Endothelial cell of umbilical vein (primary cell): Measurements from ENCODE around the gene SIPA1L3. TPM values are rescaled to one million over a fixed set of nuclear protein-coding genes. Genes with fewer than 3 reads are reported as not detected.

Experiments
- BruUV-seq: library from RNA; stranded (reverse); fragments of 400-500 nt; replicated peaks from 2 replicates; lab custom pipeline; 2021; lab: Mats Ljungman, UMichigan
- CTCF ChIA-PET: fragments of 300-600, 350-600 bp; sonication (Branson Sonifier 250); formaldehyde crosslinking; loops from one replicate; lab custom pipeline; 2021; ENCODE audit warnings: antibody characterized with exemption, inconsistent platforms; lab: Charles Lee
- POLR2A ChIA-PET: fragments of 300-600, 350-600 bp; sonication (Branson Sonifier 250); formaldehyde crosslinking; loops from one replicate; lab custom pipeline; 2021; ENCODE audit warnings: antibody characterized with exemption, inconsistent platforms; lab: Charles Lee
- DNase-seq: peaks from one replicate; pipeline ENCODE4 v3.0.0-alpha.2; 2011; ENCODE audit warnings: low read depth, low spot score
- FAIRE-seq: peaks from 2 replicates; lab custom pipeline; 2011; peaks lifted over from hg19 to GRCh38; lab: Jason Lieb, UNC
- H2AFZ ChIP-seq: 2 replicates; pipeline ENCODE4 v1.6.0; 2012; ENCODE audit warnings: low read depth, low read length, control low read depth, inconsistent platforms
- H3K27ac ChIP-seq: 2 replicates; pipeline ENCODE4 v1.5.1; 2011; ENCODE audit warnings: low read depth, mild to moderate bottlenecking, control low read depth, low read length, moderate library complexity; ENCODE audit not compliant: insufficient read depth
- H3K27me3 ChIP-seq, 2 experiments: 2 replicates each; pipeline versions ENCODE4 v1.6.0 to v1.6.1; 2011; ENCODE audit warnings: low read length in 2 of 2, mixed read lengths in 1 of 2; ENCODE audit not compliant: control insufficient read depth in 2 of 2, insufficient read depth in 2 of 2
- H3K36me3 ChIP-seq, 2 experiments: 2 replicates in 1 of 2; 3 replicates in 1 of 2; pipeline ENCODE4 v1.5.1; 2011; ENCODE audit warnings: low read length in 2 of 2, mild to moderate bottlenecking in 1 of 2, moderate library complexity in 1 of 2; ENCODE audit not compliant: control insufficient read depth in 2 of 2, insufficient read depth in 2 of 2; ENCODE audit errors: extremely low read depth in 1 of 2
- H3K4me1 ChIP-seq: 3 replicates; pipeline ENCODE4 v1.5.1; 2011; ENCODE audit warnings: mild to moderate bottlenecking, low read length; ENCODE audit not compliant: control insufficient read depth, insufficient read depth; ENCODE audit errors: extremely low read depth
- H3K4me2 ChIP-seq: 2 replicates; pipeline ENCODE4 v1.6.1; 2011; ENCODE audit warnings: low read length, control low read depth, mixed read lengths; ENCODE audit not compliant: insufficient read depth
- H3K4me3 ChIP-seq, 3 experiments: fragments of 200-600 bp in 1 of 3; sonication (generic), shearing (Covaris generic) in 1 of 3; replicated peaks in 1 of 3; 2 replicates each; pipeline ENCODE4 v1.5.1; 2011 to 2016; ENCODE audit warnings: control low read depth in 3 of 3, low read length in 3 of 3, mild to moderate bottlenecking in 2 of 3, inconsistent platforms in 1 of 3, low read depth in 1 of 3, moderate library complexity in 1 of 3; ENCODE audit not compliant: insufficient read depth in 1 of 3
- H3K79me2 ChIP-seq: 2 replicates; pipeline ENCODE4 v1.6.0; 2012; ENCODE audit warnings: low read length, inconsistent platforms; ENCODE audit not compliant: control insufficient read depth, insufficient read depth
- H3K9ac ChIP-seq: replicated peaks from 2 replicates; pipeline ENCODE3; 2011; ENCODE audit warnings: low read length, control low read depth; ENCODE audit not compliant: insufficient read depth; ENCODE audit errors: extremely low read depth
- H3K9me1 ChIP-seq: replicated peaks from 3 replicates; pipeline ENCODE4 v1.6.0; 2011; ENCODE audit warnings: mild to moderate bottlenecking, low read length; ENCODE audit not compliant: control insufficient read depth, insufficient read depth; ENCODE audit errors: extremely low read depth
- H3K9me3 ChIP-seq: replicated peaks from 2 replicates; pipeline ENCODE4 v1.5.1; 2012; ENCODE audit warnings: low read length, inconsistent platforms; ENCODE audit not compliant: control insufficient read depth, insufficient read depth
- H4K20me1 ChIP-seq: replicated peaks from 2 replicates; pipeline ENCODE3; 2011; ENCODE audit warnings: mild to moderate bottlenecking, low read length; ENCODE audit not compliant: control insufficient read depth, insufficient read depth; ENCODE audit errors: extremely low read depth
- CTCF ChIP-seq, 2 donors: IDR thresholded peaks; 1 replicate in 1 of 2; 2 replicates in 1 of 2; pipeline ENCODE4 v1.5.1; 2011; ENCODE audit warnings: low read length in 2 of 2, mild to moderate bottlenecking in 2 of 2, moderate library complexity in 2 of 2, control low read depth in 1 of 2, inconsistent platforms in 1 of 2, low read depth in 1 of 2; ENCODE audit not compliant: insufficient read depth in 1 of 2; ENCODE audit errors: extremely low read depth in 1 of 2
- EZH2 ChIP-seq: IDR thresholded peaks from 2 replicates; pipeline ENCODE4 v1.6.1; 2012; ENCODE audit warnings: borderline replicate concordance, low read depth, mild to moderate bottlenecking, moderate library complexity, low read length, inconsistent platforms; ENCODE audit not compliant: severe bottlenecking
- FOS ChIP-seq: IDR thresholded peaks from 2 replicates; pipeline ENCODE4 v1.6.1; 2011; ENCODE audit warnings: mild to moderate bottlenecking, low read length, moderate library complexity, borderline replicate concordance; ENCODE audit not compliant: insufficient read depth
- GATA2 ChIP-seq: IDR thresholded peaks from 2 replicates; pipeline ENCODE4 v1.7.0; 2011; ENCODE audit warnings: low read depth, mild to moderate bottlenecking, moderate library complexity, mixed read lengths, low read length; ENCODE audit not compliant: insufficient read length, insufficient read depth
- JUN ChIP-seq: IDR thresholded peaks from 2 replicates; pipeline ENCODE4 v1.6.1; 2011; ENCODE audit warnings: borderline replicate concordance, low read depth; ENCODE audit not compliant: insufficient read length, insufficient read depth
- MAX ChIP-seq: IDR thresholded peaks from 2 replicates; pipeline ENCODE4 v1.6.1; 2011; ENCODE audit not compliant: insufficient read depth, insufficient read length
- MYC ChIP-seq: IDR thresholded peaks from one replicate; pipeline ENCODE4 v1.6.1; 2011; ENCODE audit warnings: mild to moderate bottlenecking, low read depth, low read length
- POLR2A ChIP-seq: IDR thresholded peaks from 2 replicates; pipeline ENCODE4 v1.6.1; 2012; ENCODE audit warnings: low read depth, mild to moderate bottlenecking, control low read depth, low read length
- POLR2AphosphoS5 ChIP-seq: IDR thresholded peaks from 2 replicates; pipeline ENCODE4 v1.6.1; 2012; ENCODE audit warnings: low read depth, mild to moderate bottlenecking, control low read depth, low read length, moderate library complexity; ENCODE audit not compliant: insufficient read depth
- dilution Hi-C: fragments of 300-500 bp; cut with MboI; formaldehyde crosslinking; loops from one replicate; pipeline ENCODE4 v1.15.0; 2019; ENCODE audit warnings: low sequenced_read_pairs; ENCODE audit not compliant: extremely low pct_ligation_motif_present
- intact Hi-C: fragments of 100-400 bp; cut with micrococcal nuclease; formaldehyde crosslinking; loops from one replicate; pipeline ENCODE4 v1.10.0; 2022
- polyA plus RNA-seq, 4 experiments: library from polyadenylated mRNA; depleted of rRNA in 3 of 4; stranded (reverse) in 3 of 4; unstranded in 1 of 4; fragments of >200 nt; gene quantifications; 2 replicates each; pipeline versions ENCODE4 v1.2.1 to v1.2.3, GENCODE V29; 2011 to 2012; ENCODE audit warnings: missing spikeins in 1 of 4
- total RNA-seq: library from RNA; stranded (reverse); gene quantifications from 2 replicates; pipeline ENCODE4 v1.2.3, GENCODE V29; 2021

The SIPA1L3 gene
- total and polyA plus RNA-seq, 2 donors (not counting 3 experiments of a cell fraction or from before 2014, with no cell fraction given) = 14.2 to 47.2 TPM

GRCh38 chr19:37872383-37872782, 34.6 kb upstream of the SIPA1L3 start:
- Histone ChIP-seq H3K79me2 (no peaks in the 10 kb centered on the region), H3K4me3 (no peak overlapping the region), H3K9me1 (no peaks in the 10 kb centered on the region), H3K9me3 (no peaks in the 10 kb centered on the region), H2AFZ (no peak overlapping the region), H3K27ac (no peak overlapping the region), H3K4me1 (no peaks in the 10 kb centered on the region), H4K20me1 (no peaks in the 10 kb centered on the region), H3K4me2 (no peak overlapping the region), H3K27me3 (no peaks in the 10 kb centered on the region), H3K36me3 (no peaks in the 10 kb centered on the region), H3K9ac (no peak overlapping the region)
- ChIA-PET CTCF (no interaction called here), POLR2A (no interaction called here)
- dilution Hi-C loops (no loop called here), intact Hi-C loops (no loop called here)
- no TSS peak for BruUV-seq
- no peak for TF ChIP-seq POLR2AphosphoS5
- no peak for TF ChIP-seq CTCF (IDR thresholded peaks at IDR 0.05; ENCODE audit: extremely low read depth in 1 of 2, insufficient read depth in 1 of 2, low read depth in 1 of 2, low read length in 2 of 2)
- TF ChIP-seq GATA2 = no peak
- TF ChIP-seq MYC = no peak
- TF ChIP-seq POLR2A = no peak
- TF ChIP-seq FOS = no peak
- no peak for TF ChIP-seq JUN
- no peak for TF ChIP-seq EZH2
- TF ChIP-seq MAX = no peak
- DNase-seq (no peak), FAIRE-seq (no peak)
